Osteoblast (primary cell): ENCODE data around the gene ACSL3. TPM values are rescaled to one million over a fixed set of nuclear protein-coding genes. Genes with fewer than 3 reads are reported as not detected.
A peak's percentile ranks its signal among the peaks of the same experiment; 100 is the strongest.

Experiments used
- DNase-seq: peaks from one replicate; pipeline ENCODE4 v3.0.0; 2011; ENCODE audit warnings: low spot score, mixed read lengths; ENCODE audit not compliant: insufficient read length; ENCODE audit errors: missing footprints
- H2AFZ ChIP-seq: 2 replicates; pipeline ENCODE4 v1.6.0; 2011; ENCODE audit warnings: mild to moderate bottlenecking, low read length
- H3K27ac ChIP-seq: 2 replicates; pipeline ENCODE4 v1.5.1; 2011; ENCODE audit warnings: mild to moderate bottlenecking, low read depth, low read length, moderate library complexity
- H3K27me3 ChIP-seq: 2 replicates; pipeline ENCODE4 v1.6.0; 2012; ENCODE audit warnings: mild to moderate bottlenecking, control low read depth, inconsistent platforms, low read length, moderate library complexity; ENCODE audit not compliant: insufficient read depth
- H3K36me3 ChIP-seq: 2 replicates; pipeline ENCODE4 v1.5.1; 2011; ENCODE audit warnings: mild to moderate bottlenecking, low read length, control low read depth, moderate library complexity; ENCODE audit not compliant: insufficient read depth
- H3K4me1 ChIP-seq: 2 replicates; pipeline ENCODE4 v1.5.1; 2011; ENCODE audit warnings: mild to moderate bottlenecking, low read length, control low read depth, moderate library complexity; ENCODE audit not compliant: insufficient read depth
- H3K4me2 ChIP-seq: 2 replicates; pipeline ENCODE4 v1.6.0; 2011; ENCODE audit warnings: mild to moderate bottlenecking, low read length; ENCODE audit not compliant: insufficient read depth
- H3K4me3 ChIP-seq: fragments of 200-600 bp; sonication (generic); 3 replicates; pipeline ENCODE4 v1.5.1; 2012; ENCODE audit warnings: mild to moderate bottlenecking, low read length, inconsistent platforms; ENCODE audit not compliant: insufficient read depth
- H3K79me2 ChIP-seq: 2 replicates; pipeline ENCODE4 v1.6.0; 2012; ENCODE audit warnings: mild to moderate bottlenecking, low read length, control low read depth, inconsistent platforms; ENCODE audit not compliant: insufficient read depth
- H3K9me3 ChIP-seq: 2 replicates; pipeline ENCODE4 v1.5.1; 2011; ENCODE audit warnings: low read depth, low read length, control low read depth
- H4K20me1 ChIP-seq: 2 replicates; pipeline ENCODE4 v1.6.0; 2012; ENCODE audit warnings: mild to moderate bottlenecking, low read length, control low read depth; ENCODE audit not compliant: insufficient read depth
- CTCF ChIP-seq: IDR thresholded peaks from 2 replicates; pipeline ENCODE4 v1.5.1; 2011; ENCODE audit warnings: mild to moderate bottlenecking, low read depth, low read length, moderate library complexity; ENCODE audit errors: extremely low read depth
- total RNA-seq: library from RNA; depleted of rRNA; stranded (reverse); fragments of >200 nt; gene quantifications from 2 replicates; pipeline ENCODE4 v1.2.3, GENCODE V29; 2012

Gene ACSL3
- total RNA-seq, 1 donor = 166 TPM

GRCh38 chr2:222979484-222979883, 118.6 kb downstream of the ACSL3 start:
- H3K27ac ChIP-seq = no peak overlapping the region
- no peaks in the 10 kb centered on the region for H3K27me3 ChIP-seq
- H3K4me3 ChIP-seq = no peak overlapping the region
- H3K4me2 ChIP-seq = no peak overlapping the region
- no peaks in the 10 kb centered on the region for H4K20me1 ChIP-seq
- no peaks in the 10 kb centered on the region for H3K36me3 ChIP-seq
- H3K9me3 ChIP-seq = no peaks in the 10 kb centered on the region
- no peaks in the 10 kb centered on the region for H3K79me2 ChIP-seq
- no peak for DNase-seq
- H2AFZ ChIP-seq = no peak overlapping the region
- TF ChIP-seq CTCF = no peak
- H3K4me1 ChIP-seq = peaks cover 6% of the 10 kb centered on the region

DNA sequence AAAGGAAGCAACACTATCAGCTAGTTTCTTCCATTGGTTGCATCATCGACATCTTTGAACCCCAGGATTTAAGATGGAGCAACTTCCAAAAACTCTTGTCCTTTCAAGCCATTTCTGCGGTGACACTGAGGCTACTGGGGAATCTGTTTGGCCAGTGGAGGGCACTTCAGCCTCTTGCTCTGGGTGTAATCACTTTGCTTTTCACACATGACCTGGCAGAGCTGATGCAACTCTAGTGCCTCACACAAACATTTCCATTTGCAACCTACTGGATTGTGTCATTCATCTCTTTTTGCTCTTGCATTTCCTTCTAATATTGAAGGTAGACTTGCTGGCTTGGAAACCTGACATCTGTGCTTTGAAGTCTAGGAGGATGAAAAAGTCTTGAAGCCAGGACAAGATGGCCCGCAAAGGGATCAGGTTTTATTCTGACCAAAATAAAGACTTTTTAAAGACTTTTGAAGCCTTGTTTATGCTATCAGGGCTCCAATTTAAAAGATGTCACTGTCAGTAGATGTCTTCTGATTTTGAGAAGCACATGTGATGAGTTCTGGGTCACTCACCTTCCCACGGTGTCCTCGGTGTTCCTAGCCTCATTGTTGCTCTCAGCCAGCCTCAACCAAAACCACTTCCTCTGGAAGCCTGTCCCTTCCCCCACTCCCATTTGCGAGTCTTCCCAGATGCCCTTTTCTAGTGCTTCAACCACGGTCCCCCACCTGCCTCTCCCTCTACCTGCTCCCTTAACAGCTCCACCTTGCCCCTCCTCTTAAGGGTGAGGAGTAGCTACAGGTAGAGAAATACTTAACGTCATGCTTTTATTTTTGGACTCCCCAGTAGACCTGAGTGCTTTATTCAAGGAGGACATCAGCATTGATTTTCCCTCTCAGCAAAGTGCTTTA, 121.4 kb downstream of the ACSL3 start:
- no peak overlapping the region for H3K4me2 ChIP-seq
- peak; percentile 83 for TF ChIP-seq CTCF
- H3K9me3 ChIP-seq = no peaks in the 10 kb centered on the region
- peak overlapping the region; percentile 27 for H2AFZ ChIP-seq
- H3K4me3 ChIP-seq = no peak overlapping the region
- H3K27ac ChIP-seq = no peak overlapping the region
- H3K79me2 ChIP-seq = no peaks in the 10 kb centered on the region
- no peaks in the 10 kb centered on the region for H4K20me1 ChIP-seq
- H3K36me3 ChIP-seq = no peaks in the 10 kb centered on the region
- peak; percentile 73 for DNase-seq
- H3K4me1 ChIP-seq = peaks cover 6% of the 10 kb centered on the region
- H3K27me3 ChIP-seq = no peaks in the 10 kb centered on the region

DNA sequence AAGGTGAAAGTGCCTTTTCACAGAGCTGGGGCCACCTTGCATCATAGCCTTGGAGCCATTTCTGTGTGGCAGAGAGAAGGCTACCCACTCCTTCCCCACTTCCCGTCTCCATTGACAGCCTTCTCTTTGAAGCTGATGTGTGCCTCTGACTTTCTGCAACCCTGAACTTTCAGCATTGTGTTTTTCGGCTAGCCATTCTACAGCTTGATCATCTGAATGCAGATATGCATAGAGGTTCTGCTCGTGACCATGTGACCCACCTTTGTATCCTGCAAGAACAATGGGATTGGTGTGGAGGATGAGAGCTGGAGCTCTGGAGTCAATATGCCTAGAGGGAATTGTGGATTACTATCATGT, 122.1 kb downstream of the ACSL3 start:
- Histone ChIP-seq H3K4me2 (no peak overlapping the region), H2AFZ (no peak overlapping the region), H4K20me1 (no peaks in the 10 kb centered on the region), H3K27me3 (no peaks in the 10 kb centered on the region), H3K4me3 (no peak overlapping the region), H3K36me3 (no peaks in the 10 kb centered on the region), H3K4me1 (peaks cover 6% of the 10 kb centered on the region), H3K27ac (no peak overlapping the region), H3K79me2 (no peaks in the 10 kb centered on the region), H3K9me3 (no peaks in the 10 kb centered on the region)
- DNase-seq = no peak
- TF ChIP-seq CTCF = no peak

DNA sequence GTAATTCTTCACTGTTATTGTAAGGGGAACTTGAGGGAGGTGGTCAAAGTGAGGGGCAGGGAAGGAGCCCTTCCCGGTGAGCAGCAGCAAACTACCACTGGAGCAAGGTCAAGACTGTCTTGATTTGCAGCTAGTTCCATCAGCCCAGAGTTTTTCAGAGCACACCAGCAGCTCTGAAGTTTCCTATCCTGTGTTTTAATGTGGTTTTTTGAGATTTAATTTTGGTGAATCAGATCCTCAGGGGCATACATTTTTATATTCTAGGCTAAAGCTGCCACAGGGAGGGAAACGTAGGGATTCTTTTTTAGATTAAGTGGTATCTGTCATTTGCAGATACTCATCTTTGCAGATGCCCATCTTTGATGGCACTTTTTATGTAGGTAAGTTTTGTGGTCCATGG, 124.1 kb downstream of the ACSL3 start:
- no peak for TF ChIP-seq CTCF

More for the DNA sequence above, 124.1 kb downstream of the ACSL3 start:
- Histone ChIP-seq H3K27me3 (no peaks in the 10 kb centered on the region), H3K9me3 (no peaks in the 10 kb centered on the region), H3K4me3 (no peak overlapping the region), H3K79me2 (no peaks in the 10 kb centered on the region), H3K4me1 (peaks cover 6% of the 10 kb centered on the region), H3K27ac (no peak overlapping the region), H3K36me3 (no peaks in the 10 kb centered on the region), H3K4me2 (no peak overlapping the region), H4K20me1 (no peaks in the 10 kb centered on the region), H2AFZ (peak overlapping the region; percentile 15)
- DNase-seq = no peak
